Prostate gland (tissue), 2 donors: ENCODE results near the gene AOPEP.

Source experiments
- POLR2A ChIP-seq: fragments of 450-650 bp; IDR thresholded peaks from one replicate; pipeline ENCODE4 v1.6.1; 2016; ENCODE audit warnings: antibody characterized with exemption, mild to moderate bottlenecking
- TF ChIP-seq, protein P1 (sequence below), 4 experiments: fragments of 200-600 bp in 2 of 4; fragments of 450-650 bp in 2 of 4; sonication (generic) in 2 of 4; IDR thresholded peaks; 1 replicate in 3 of 4; 2 replicates in 1 of 4; pipeline ENCODE4 v1.5.1; 2016 to 2019; ENCODE audit warnings: antibody characterized with exemption in 4 of 4, mild to moderate bottlenecking in 2 of 4, moderate library complexity in 2 of 4

DNA sequence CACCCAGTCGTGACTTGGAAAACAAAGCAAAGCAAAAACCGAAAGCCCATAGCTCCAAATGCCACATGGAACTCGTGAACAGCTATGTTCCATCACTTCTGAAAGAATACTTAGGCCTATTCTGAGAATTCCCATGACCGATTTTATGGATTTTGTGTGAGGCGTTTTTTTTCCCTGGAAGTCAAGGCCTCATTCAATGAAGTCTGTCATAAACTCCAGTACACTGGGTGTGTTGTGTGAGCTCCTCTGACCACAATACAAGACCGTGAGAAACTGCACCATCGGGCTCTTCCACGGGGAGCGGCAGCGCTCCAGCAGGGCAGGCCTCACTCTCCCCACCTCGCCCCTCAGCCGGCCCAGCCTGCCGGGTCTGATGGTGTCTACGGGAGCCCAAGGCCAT, 381.5 kb downstream of the AOPEP start:
- TF ChIP-seq, protein P1, sequence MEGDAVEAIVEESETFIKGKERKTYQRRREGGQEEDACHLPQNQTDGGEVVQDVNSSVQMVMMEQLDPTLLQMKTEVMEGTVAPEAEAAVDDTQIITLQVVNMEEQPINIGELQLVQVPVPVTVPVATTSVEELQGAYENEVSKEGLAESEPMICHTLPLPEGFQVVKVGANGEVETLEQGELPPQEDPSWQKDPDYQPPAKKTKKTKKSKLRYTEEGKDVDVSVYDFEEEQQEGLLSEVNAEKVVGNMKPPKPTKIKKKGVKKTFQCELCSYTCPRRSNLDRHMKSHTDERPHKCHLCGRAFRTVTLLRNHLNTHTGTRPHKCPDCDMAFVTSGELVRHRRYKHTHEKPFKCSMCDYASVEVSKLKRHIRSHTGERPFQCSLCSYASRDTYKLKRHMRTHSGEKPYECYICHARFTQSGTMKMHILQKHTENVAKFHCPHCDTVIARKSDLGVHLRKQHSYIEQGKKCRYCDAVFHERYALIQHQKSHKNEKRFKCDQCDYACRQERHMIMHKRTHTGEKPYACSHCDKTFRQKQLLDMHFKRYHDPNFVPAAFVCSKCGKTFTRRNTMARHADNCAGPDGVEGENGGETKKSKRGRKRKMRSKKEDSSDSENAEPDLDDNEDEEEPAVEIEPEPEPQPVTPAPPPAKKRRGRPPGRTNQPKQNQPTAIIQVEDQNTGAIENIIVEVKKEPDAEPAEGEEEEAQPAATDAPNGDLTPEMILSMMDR (IDR thresholded peaks at IDR 0.05) = no peak
- no peak for TF ChIP-seq POLR2A
